ENCODE measurements around the gene PHOSPHO2. TPM values are rescaled to one million over a fixed set of nuclear protein-coding genes. Genes with fewer than 3 reads are reported as not detected.

PHOSPHO2 gene
- total and polyA plus RNA-seq, 4 donors: 1.9 to 12.6 (median 2.8) TPM

DNA sequence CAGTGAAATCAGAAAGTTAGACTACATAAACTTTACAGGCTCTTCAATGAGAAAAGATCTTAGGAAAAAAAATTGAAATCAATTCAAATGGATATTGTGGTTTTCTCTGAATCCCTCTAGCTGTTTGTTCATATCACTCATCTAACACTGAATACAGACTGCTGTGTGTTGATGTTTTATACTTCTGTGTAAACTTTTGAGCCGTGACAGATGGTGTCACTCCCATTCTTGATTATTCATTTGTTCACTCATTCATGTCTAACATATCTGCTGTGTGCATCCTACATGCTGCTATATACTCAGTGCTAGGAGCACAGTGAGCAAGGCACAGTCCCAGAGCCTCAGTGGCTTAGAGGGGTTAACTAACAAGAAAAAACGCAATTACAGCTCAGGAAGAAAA lies 52.0 kb downstream of the PHOSPHO2 start:
- no peaks in the 10 kb centered on the region for H3K9me3 ChIP-seq (ENCODE audit: control insufficient read depth in 4 of 4, insufficient read depth in 3 of 4, low read length in 3 of 4)
- TF ChIP-seq, protein P1, sequence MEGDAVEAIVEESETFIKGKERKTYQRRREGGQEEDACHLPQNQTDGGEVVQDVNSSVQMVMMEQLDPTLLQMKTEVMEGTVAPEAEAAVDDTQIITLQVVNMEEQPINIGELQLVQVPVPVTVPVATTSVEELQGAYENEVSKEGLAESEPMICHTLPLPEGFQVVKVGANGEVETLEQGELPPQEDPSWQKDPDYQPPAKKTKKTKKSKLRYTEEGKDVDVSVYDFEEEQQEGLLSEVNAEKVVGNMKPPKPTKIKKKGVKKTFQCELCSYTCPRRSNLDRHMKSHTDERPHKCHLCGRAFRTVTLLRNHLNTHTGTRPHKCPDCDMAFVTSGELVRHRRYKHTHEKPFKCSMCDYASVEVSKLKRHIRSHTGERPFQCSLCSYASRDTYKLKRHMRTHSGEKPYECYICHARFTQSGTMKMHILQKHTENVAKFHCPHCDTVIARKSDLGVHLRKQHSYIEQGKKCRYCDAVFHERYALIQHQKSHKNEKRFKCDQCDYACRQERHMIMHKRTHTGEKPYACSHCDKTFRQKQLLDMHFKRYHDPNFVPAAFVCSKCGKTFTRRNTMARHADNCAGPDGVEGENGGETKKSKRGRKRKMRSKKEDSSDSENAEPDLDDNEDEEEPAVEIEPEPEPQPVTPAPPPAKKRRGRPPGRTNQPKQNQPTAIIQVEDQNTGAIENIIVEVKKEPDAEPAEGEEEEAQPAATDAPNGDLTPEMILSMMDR (IDR thresholded peaks at IDR 0.05; ENCODE audit: control extremely low read depth, extremely low read depth): no peak
- DNase-seq: no peak
- 86 to 92% methylated on average over 2 of the region's 2 CpGs for WGBS, 2 donors
- H3K4me3 ChIP-seq: no peak overlapping the region
- H3K36me3 ChIP-seq (ENCODE audit: control insufficient read depth in 4 of 4, insufficient read depth in 4 of 4, low read length in 4 of 4): peaks cover 0 to 12% (median 4%) of the 10 kb centered on the region in 4 donors
- ATAC-seq (ENCODE audit: insufficient read depth, low FRiP score): no peak
- H3K27ac ChIP-seq (ENCODE audit: low read depth in 1 of 2, low read length in 1 of 2): no peak overlapping the region
- H3K4me1 ChIP-seq (ENCODE audit: control insufficient read depth in 5 of 5, insufficient read depth in 5 of 5, low read length in 5 of 5): peaks cover 0 to 2% (median 0%) of the 10 kb centered on the region in 5 donors
- no peak overlapping the region for H3K9ac ChIP-seq (ENCODE audit: insufficient read depth in 1 of 2, low read length in 2 of 2)
- H3K27me3 ChIP-seq (ENCODE audit: control insufficient read depth in 3 of 3, insufficient read depth in 3 of 3, low read length in 2 of 3): no peaks in the 10 kb centered on the region

DNA sequence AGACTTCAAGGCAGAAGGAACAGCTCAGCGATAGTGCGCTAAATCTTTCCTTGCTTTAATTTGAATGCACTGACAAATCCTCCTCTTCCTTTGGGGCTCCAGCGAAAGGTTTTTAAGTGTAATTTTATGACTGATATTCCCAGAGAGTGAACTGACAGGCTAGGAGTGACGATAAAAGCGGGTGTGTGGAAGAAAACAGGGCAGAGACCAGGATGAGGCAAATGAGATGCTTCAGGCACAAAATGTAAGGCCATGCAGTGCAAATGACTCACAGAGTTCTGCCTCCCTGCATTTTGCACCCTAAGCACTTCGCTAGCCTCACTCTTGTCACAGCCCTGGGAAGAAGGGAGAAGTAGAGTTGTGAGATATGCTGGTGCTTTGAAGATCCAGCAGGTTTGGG lies 54.0 kb downstream of the PHOSPHO2 start:
- H3K27me3 ChIP-seq (ENCODE audit: control insufficient read depth in 3 of 3, insufficient read depth in 3 of 3, low read length in 2 of 3): no peaks in the 10 kb centered on the region
- no peaks in the 10 kb centered on the region for H3K9me3 ChIP-seq (ENCODE audit: control insufficient read depth in 4 of 4, insufficient read depth in 3 of 4, low read length in 3 of 4)
- no peak for DNase-seq
- H3K27ac ChIP-seq (ENCODE audit: low read depth in 1 of 2, low read length in 1 of 2): no peak overlapping the region
- TF ChIP-seq, protein P1 (IDR thresholded peaks at IDR 0.05; ENCODE audit: control extremely low read depth, extremely low read depth): no peak
- H3K4me1 ChIP-seq (ENCODE audit: control insufficient read depth in 5 of 5, insufficient read depth in 5 of 5, low read length in 5 of 5): peaks cover 0 to 2% (median 0%) of the 10 kb centered on the region in 5 donors
- no peak overlapping the region for H3K4me3 ChIP-seq
- 81 to 82% methylated on average over 6 of the region's 6 CpGs for WGBS, 2 donors
- no peak overlapping the region for H3K9ac ChIP-seq (ENCODE audit: insufficient read depth in 1 of 2, low read length in 2 of 2)
- H3K36me3 ChIP-seq (ENCODE audit: control insufficient read depth in 4 of 4, insufficient read depth in 4 of 4, low read length in 4 of 4): peaks cover 0 to 5% (median 3%) of the 10 kb centered on the region in 4 donors
- ATAC-seq (ENCODE audit: insufficient read depth, low FRiP score): no peak

Small RNA genes within 50 kb of the gene (small RNA-seq; reads per million reads assigned to genes)
- not detected for gene RF00432 (ENCODE audit: low replicate concordance)

Other genes starting within 250 kb of the PHOSPHO2 start
- gene BBS5, start 215.0 kb upstream of the PHOSPHO2 start, total RNA-seq: 10 to 100 TPM; 12.5 to 22.5 TPM
- 1 to 10 TPM; 5.1 to 5.5 TPM for gene BBS5, start 215.0 kb upstream of the PHOSPHO2 start, polyA plus RNA-seq
- gene KLHL41, start 184.8 kb upstream of the PHOSPHO2 start, total RNA-seq: 1 to 10 TPM; 1.4 to 1.6 TPM
- gene KLHL41, start 184.8 kb upstream of the PHOSPHO2 start, polyA plus RNA-seq: under 1 TPM; 0.30 to 0.77 TPM
- 10 to 100 TPM; 22.0 to 40.1 TPM for gene FASTKD1, start 120.6 kb upstream of the PHOSPHO2 start, total RNA-seq
- gene FASTKD1, start 120.6 kb upstream of the PHOSPHO2 start, polyA plus RNA-seq: 10 to 100 TPM; 10.4 to 38.1 TPM
- 10 to 100 TPM; 40.9 to 56.1 TPM for gene PPIG, start 110.1 kb upstream of the PHOSPHO2 start, total RNA-seq
- 10 to 100 TPM; 26.2 to 55.5 TPM for gene PPIG, start 110.1 kb upstream of the PHOSPHO2 start, polyA plus RNA-seq
- 1 to 10 TPM; 3.3 to 7.2 TPM for gene CFAP210, start 64 bp upstream of the PHOSPHO2 start, total RNA-seq
- gene CFAP210, start 64 bp upstream of the PHOSPHO2 start, polyA plus RNA-seq: 1 to 10 TPM; 1.2 to 3.3 TPM
- 10 to 100 TPM in 1 of 2 donors, 1 to 10 TPM in 1; 6.8 to 37.7 TPM for gene KLHL23, start 39.4 kb downstream of the PHOSPHO2 start, total RNA-seq
- 1 to 10 TPM; 3.5 to 6.1 TPM for gene KLHL23, start 39.4 kb downstream of the PHOSPHO2 start, polyA plus RNA-seq
- gene SSB, start 104.4 kb downstream of the PHOSPHO2 start, total RNA-seq: 100 to 1,000 TPM in 1 of 2 donors, 10 to 100 TPM in 1; 62.1 to 116 TPM
- 10 to 100 TPM; 58.0 to 80.6 TPM for gene SSB, start 104.4 kb downstream of the PHOSPHO2 start, polyA plus RNA-seq
- 10 to 100 TPM; 29.2 to 32.5 TPM for gene METTL5, start 130.4 kb downstream of the PHOSPHO2 start, total RNA-seq
- 10 to 100 TPM; 33.5 to 59.0 TPM for gene METTL5, start 130.4 kb downstream of the PHOSPHO2 start, polyA plus RNA-seq
- 100 to 1,000 TPM in 1 of 2 donors, 10 to 100 TPM in 1; 35.9 to 137 TPM for gene UBR3, start 133.0 kb downstream of the PHOSPHO2 start, total RNA-seq
- 10 to 100 TPM in 1 of 2 donors, 1 to 10 TPM in 1; 9.5 to 15.5 TPM for gene UBR3, start 133.0 kb downstream of the PHOSPHO2 start, polyA plus RNA-seq